ENCODE data around the gene GRK1. TPM values are rescaled to one million over a fixed set of nuclear protein-coding genes. Genes with fewer than 3 reads are reported as not detected.
"Not testable (repeated sequence)": the region's sequence is repeated elsewhere in the genome, so short reads cannot be mapped to it uniquely, and the experiment has no call there.

The GRK1 gene
- total RNA-seq, 1 donor from 2014 or later = 1.5 TPM

DNA sequence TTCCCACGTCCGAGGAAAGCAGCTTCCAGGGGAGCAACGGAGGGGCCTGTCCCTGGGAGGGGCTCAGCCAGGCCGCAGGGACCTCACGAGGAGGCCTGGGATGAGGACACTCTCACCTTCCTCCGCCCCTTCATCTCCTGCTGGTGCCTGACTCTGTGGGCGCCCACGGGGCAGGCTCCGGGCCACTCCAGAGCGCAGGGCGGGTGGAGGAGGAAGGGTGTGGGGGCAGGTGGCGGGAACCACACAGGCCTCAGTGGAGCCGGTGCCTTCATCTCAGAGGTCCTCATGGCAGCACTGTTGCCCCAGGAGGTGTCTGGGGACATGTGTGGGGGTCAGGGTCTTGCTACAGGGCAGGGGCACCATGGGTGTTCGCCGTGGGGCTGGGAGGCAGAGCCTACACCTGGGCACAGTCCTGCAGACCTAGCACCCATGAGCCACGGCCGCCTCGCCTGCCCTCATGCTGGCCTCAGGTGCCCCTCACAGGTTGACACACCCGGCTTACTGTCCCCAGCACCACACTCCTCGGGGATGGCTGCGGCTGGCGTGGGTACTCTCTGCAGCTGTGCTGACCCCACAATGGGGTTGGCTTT is 81.9 kb downstream of the GRK1 start:
- TF ChIP-seq, protein P1, sequence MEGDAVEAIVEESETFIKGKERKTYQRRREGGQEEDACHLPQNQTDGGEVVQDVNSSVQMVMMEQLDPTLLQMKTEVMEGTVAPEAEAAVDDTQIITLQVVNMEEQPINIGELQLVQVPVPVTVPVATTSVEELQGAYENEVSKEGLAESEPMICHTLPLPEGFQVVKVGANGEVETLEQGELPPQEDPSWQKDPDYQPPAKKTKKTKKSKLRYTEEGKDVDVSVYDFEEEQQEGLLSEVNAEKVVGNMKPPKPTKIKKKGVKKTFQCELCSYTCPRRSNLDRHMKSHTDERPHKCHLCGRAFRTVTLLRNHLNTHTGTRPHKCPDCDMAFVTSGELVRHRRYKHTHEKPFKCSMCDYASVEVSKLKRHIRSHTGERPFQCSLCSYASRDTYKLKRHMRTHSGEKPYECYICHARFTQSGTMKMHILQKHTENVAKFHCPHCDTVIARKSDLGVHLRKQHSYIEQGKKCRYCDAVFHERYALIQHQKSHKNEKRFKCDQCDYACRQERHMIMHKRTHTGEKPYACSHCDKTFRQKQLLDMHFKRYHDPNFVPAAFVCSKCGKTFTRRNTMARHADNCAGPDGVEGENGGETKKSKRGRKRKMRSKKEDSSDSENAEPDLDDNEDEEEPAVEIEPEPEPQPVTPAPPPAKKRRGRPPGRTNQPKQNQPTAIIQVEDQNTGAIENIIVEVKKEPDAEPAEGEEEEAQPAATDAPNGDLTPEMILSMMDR (conservative IDR thresholded peaks at IDR 0.05) = no peak
- no peak overlapping the region for H3K27ac Mint-ChIP-seq (ENCODE audit: unreplicated experiment)
- no peaks in the 10 kb centered on the region for H3K36me3 Mint-ChIP-seq (ENCODE audit: low read depth)
- no peak for DNase-seq (ENCODE audit: low read depth, low spot score)
- H3K4me1 Mint-ChIP-seq = no peaks in the 10 kb centered on the region
- no peak overlapping the region for H3K4me3 Mint-ChIP-seq
- H3K27me3 Mint-ChIP-seq (ENCODE audit: low read depth) = peaks cover 2% of the 10 kb centered on the region
- H3K9me3 Mint-ChIP-seq = peaks cover 10% of the 10 kb centered on the region

DNA sequence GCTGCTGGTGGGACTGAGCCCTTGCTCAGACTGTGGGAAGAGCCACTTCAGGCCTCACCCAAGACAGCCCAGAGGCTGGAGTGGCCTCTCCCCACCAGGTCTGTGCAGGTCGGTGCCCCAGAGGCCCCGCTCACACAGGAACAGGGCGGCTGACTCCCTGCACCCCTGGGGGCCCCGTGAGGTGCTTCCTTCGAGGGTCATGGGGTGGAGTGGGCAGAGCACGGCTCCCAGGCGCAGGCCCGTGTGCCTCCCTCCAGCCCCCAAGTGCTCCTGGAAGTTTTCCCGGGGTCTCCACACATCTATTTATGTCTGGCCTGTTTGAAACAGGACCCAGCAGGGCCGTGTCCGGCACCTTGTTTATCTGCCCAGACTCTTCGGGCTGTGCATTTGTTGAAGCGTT is 82.5 kb downstream of the GRK1 start:
- Mint-ChIP-seq H3K27me3 (ENCODE audit: low read depth) (peaks cover 2% of the 10 kb centered on the region), H3K9me3 (peaks cover 10% of the 10 kb centered on the region), H3K4me3 (no peak overlapping the region), H3K4me1 (no peaks in the 10 kb centered on the region), H3K27ac (ENCODE audit: unreplicated experiment) (no peak overlapping the region), H3K36me3 (ENCODE audit: low read depth) (no peaks in the 10 kb centered on the region)
- TF ChIP-seq, protein P1 (conservative IDR thresholded peaks at IDR 0.05) = no peak
- no peak for DNase-seq (ENCODE audit: low read depth, low spot score)

DNA sequence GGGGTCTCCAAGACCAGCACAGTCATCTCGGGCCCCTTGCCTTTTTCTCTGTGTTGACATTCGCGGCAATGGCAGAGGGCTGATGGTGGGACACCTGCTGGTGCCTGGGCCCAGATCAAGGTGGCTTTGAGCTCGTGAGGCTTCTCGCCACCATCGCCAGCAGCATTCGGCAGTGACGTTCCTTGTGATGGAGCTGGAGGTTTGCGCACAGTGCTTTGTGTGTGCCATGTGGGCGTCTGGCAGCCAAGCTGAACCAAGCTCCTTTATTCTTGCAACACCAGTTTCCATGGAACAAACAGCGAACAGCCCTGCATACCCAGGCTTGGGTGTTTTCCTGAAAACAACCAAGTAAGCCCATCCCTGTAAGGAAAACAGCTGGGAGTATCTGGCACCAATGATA is 82.9 kb downstream of the GRK1 start:
- H3K4me3 Mint-ChIP-seq = no peak overlapping the region
- H3K27me3 Mint-ChIP-seq (ENCODE audit: low read depth) = peaks cover 2% of the 10 kb centered on the region
- H3K36me3 Mint-ChIP-seq (ENCODE audit: low read depth) = no peaks in the 10 kb centered on the region
- no peaks in the 10 kb centered on the region for H3K4me1 Mint-ChIP-seq
- DNase-seq (ENCODE audit: low read depth, low spot score) = no peak
- TF ChIP-seq, protein P1 (conservative IDR thresholded peaks at IDR 0.05) = no peak
- H3K27ac Mint-ChIP-seq (ENCODE audit: unreplicated experiment) = no peak overlapping the region
- H3K9me3 Mint-ChIP-seq = peaks cover 10% of the 10 kb centered on the region

DNA sequence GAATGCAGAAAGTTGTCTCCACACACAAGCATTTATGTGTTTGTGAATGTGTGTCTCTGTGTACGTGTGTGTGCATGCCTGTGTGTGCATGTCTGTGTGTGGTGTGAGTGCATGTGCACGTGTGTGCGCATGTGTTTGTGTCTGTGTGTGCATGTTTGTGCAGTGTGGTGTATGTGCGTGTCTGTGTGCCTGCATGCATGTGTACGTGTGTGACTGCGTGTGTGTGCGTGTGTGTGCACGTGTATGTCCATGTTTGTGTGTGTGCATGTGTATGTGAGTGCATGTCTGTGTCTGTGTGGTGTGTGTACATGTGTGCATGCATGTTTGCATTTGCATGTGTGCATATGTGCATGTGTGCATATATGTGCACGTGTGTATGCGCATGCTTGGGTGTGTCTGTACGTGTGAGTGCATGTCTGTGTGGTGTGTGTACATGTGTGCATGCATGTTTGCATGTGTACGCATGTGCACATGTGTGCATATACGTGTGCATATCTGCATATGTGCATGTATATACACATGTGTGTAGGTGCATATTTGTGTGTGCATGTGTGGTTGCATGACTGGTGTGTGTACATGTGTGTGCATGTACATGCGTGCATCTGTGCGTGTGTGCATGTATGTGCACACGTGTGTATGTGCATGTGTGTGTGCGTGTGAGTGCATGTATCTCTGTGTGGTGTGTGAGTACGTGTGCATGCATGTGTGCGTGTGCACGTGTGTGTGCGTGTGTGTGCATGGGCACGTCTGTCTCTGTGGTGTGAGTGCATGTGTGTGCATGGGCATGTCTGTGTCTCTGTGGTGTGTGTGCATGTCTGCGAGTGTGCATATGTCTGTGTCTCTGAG is 83.8 kb downstream of the GRK1 start:
- H3K4me1 Mint-ChIP-seq = no peaks in the 10 kb centered on the region
- H3K36me3 Mint-ChIP-seq (ENCODE audit: low read depth) = no peaks in the 10 kb centered on the region
- peaks cover 2% of the 10 kb centered on the region for H3K27me3 Mint-ChIP-seq (ENCODE audit: low read depth)
- DNase-seq (ENCODE audit: low read depth, low spot score) = no peak
- H3K27ac Mint-ChIP-seq (ENCODE audit: unreplicated experiment) = no peak overlapping the region
- TF ChIP-seq, protein P1 (conservative IDR thresholded peaks at IDR 0.05) = no peak
- H3K9me3 Mint-ChIP-seq = peaks cover 10% of the 10 kb centered on the region
- H3K4me3 Mint-ChIP-seq = no peak overlapping the region

DNA sequence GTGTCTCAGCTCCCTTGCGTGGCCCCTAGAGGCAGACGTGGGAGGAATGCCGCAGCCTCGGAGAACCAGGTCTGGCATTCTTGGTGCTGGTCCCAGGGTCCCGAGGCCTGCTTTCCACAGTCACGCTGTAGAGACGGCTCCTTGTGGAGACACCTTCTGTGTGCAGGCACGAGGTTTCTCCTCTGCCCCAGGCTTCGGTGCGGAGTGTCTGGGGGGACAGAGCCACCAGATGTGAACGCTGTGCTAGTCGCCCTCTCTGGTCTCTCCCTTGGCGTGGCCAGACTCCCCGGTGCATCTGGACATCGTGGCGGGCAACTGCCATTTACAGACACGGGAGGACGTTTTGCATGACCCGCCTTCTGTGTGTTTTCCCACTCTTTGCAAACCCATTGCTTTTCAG is 84.5 kb downstream of the GRK1 start:
- TF ChIP-seq, protein P1 (conservative IDR thresholded peaks at IDR 0.05) = no peak
- peaks cover 2% of the 10 kb centered on the region for H3K27me3 Mint-ChIP-seq (ENCODE audit: low read depth)
- H3K27ac Mint-ChIP-seq (ENCODE audit: unreplicated experiment) = no peak overlapping the region
- no peaks in the 10 kb centered on the region for H3K4me1 Mint-ChIP-seq
- H3K9me3 Mint-ChIP-seq = peaks cover 10% of the 10 kb centered on the region
- no peaks in the 10 kb centered on the region for H3K36me3 Mint-ChIP-seq (ENCODE audit: low read depth)
- no peak overlapping the region for H3K4me3 Mint-ChIP-seq
- no peak for DNase-seq (ENCODE audit: low read depth, low spot score)

DNA sequence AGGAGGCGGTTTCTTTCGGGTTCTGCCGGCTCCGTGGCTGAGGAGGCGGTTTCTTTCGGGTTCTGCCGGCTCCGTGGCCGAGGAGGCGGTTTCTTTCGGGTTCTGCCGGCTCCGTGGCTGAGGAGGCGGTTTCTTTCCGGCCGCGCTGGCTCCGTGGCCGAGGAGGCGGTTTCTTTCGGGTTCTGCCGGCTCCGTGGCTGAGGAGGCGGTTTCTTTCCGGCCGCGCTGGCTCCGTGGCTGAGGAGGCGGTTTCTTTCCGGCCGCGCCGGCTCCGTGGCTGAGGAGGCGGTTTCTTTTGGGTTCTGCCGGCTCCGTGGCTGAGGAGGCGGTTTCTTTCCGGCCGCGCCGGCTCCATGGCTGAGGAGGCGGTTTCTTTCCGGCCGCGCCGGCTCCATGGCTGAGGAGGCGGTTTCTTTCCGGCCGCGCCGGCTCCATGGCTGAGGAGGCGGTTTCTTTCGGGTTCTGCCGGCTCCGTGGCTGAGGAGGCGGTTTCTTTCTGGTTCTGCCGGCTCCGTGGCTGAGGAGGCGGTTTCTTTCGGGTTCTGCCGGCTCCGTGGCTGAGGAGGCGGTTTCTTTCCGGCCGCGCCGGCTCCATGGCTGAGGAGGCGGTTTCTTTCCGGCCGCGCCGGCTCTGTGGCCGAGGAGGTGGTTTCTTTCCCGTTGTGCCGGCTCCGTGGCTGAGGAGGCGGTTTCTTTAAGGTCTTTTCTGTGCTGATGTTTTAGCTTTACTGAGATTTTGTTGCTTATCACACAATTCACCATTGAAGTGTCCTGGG is 85.4 kb downstream of the GRK1 start:
- not testable (repeated sequence) for H3K27me3 Mint-ChIP-seq (ENCODE audit: low read depth); DNase-seq (ENCODE audit: low read depth, low spot score); H3K4me1 Mint-ChIP-seq; H3K27ac Mint-ChIP-seq (ENCODE audit: unreplicated experiment); H3K4me3 Mint-ChIP-seq; H3K36me3 Mint-ChIP-seq (ENCODE audit: low read depth)
- peaks cover 10% of the 10 kb centered on the region for H3K9me3 Mint-ChIP-seq

Measured in neural crest cell (in vitro differentiated cells).